GM23248 (cell line): ENCODE data around the gene WLS. TPM values are rescaled to one million over a fixed set of nuclear protein-coding genes. Genes with fewer than 3 reads are reported as not detected.
A peak's percentile ranks its signal among the peaks of the same experiment; 100 is the strongest.

Source experiments
- DNase-seq: peaks from one replicate; pipeline ENCODE4 v3.0.0-alpha.2; 2015
- H2AFZ ChIP-seq: fragments of 200-600 bp; sonication (generic); 2 replicates; pipeline ENCODE4 v1.6.1; 2016; ENCODE audit warnings: antibody characterized with exemption
- H3F3A ChIP-seq: fragments of 200-600 bp; sonication (generic); 2 replicates; pipeline ENCODE4 v1.6.1; 2016; ENCODE audit warnings: mild to moderate bottlenecking, antibody characterized with exemption, mixed run types; ENCODE audit not compliant: insufficient read depth
- H3K27ac ChIP-seq: fragments of 200-600 bp; sonication (generic); 2 replicates; pipeline ENCODE4 v1.5.1; 2016; ENCODE audit warnings: mild to moderate bottlenecking
- H3K27me3 ChIP-seq: fragments of 200-600 bp; sonication (generic); replicated peaks from 2 replicates; pipeline ENCODE4 v1.6.1; 2016; ENCODE audit warnings: mild to moderate bottlenecking; ENCODE audit not compliant: insufficient read depth
- H3K36me3 ChIP-seq: fragments of 200-600 bp; sonication (generic); 2 replicates; pipeline ENCODE4 v1.6.1; 2016; ENCODE audit warnings: low read depth, mild to moderate bottlenecking
- H3K4me1 ChIP-seq: fragments of 200-600 bp; sonication (generic); 2 replicates; pipeline ENCODE4 v1.6.1; 2016; ENCODE audit warnings: mild to moderate bottlenecking; ENCODE audit not compliant: insufficient read depth
- H3K4me2 ChIP-seq: fragments of 200-600 bp; sonication (generic); one replicate; pipeline ENCODE4 v1.6.1; 2016; ENCODE audit warnings: mild to moderate bottlenecking; ENCODE audit not compliant: unreplicated experiment
- H3K4me3 ChIP-seq: fragments of 200-600 bp; sonication (generic); 2 replicates; pipeline ENCODE4 v1.5.1; 2016; ENCODE audit warnings: mild to moderate bottlenecking
- H3K79me2 ChIP-seq: fragments of 200-600 bp; sonication (generic); 2 replicates; pipeline ENCODE4 v1.6.1; 2016; ENCODE audit warnings: mild to moderate bottlenecking; ENCODE audit not compliant: insufficient read depth
- H3K9ac ChIP-seq: fragments of 200-600 bp; sonication (generic); 2 replicates; pipeline ENCODE4 v1.6.1; 2016; ENCODE audit warnings: mild to moderate bottlenecking
- H3K9me2 ChIP-seq: fragments of 200-600 bp; sonication (generic); 2 replicates; pipeline ENCODE4 v1.6.1; 2016; ENCODE audit warnings: mixed run types, mild to moderate bottlenecking, moderate library complexity; ENCODE audit not compliant: insufficient read depth
- H3K9me3 ChIP-seq: fragments of 200-600 bp; sonication (generic); one replicate; pipeline ENCODE4 v1.6.1; 2017; ENCODE audit warnings: low read depth
- H4K20me1 ChIP-seq: fragments of 200-600 bp; sonication (generic); 2 replicates; pipeline ENCODE4 v1.6.0; 2016; ENCODE audit not compliant: insufficient read depth
- EZH2 ChIP-seq: fragments of 200-600 bp; sonication (generic); IDR thresholded peaks from 2 replicates; pipeline ENCODE4 v1.6.1; 2018; ENCODE audit warnings: antibody characterized with exemption, mild to moderate bottlenecking; ENCODE audit not compliant: insufficient read depth, poor library complexity, severe bottlenecking
- EZH2phosphoT487 ChIP-seq: fragments of 200-600 bp; sonication (generic); IDR thresholded peaks from 2 replicates; pipeline ENCODE4 v1.6.1; 2018; ENCODE audit warnings: antibody characterized with exemption, moderate library complexity, mild to moderate bottlenecking, low read depth; ENCODE audit not compliant: insufficient read depth
- WGBS, 2 experiments: methylation state at CpG; one replicate each; pipeline ENCODE4 v1.1.6; 2015 to 2017; ENCODE audit warnings: low lambda C conversion rate in 2 of 2, low coverage in 1 of 2; ENCODE audit errors: missing lambda C conversion rate in 2 of 2; 5-methylcytosine and 5-hydroxymethylcytosine counted together
- in situ Hi-C: fragments of 300-500 bp; cut with MboI; formaldehyde crosslinking; loops from 2 replicates; pipeline ENCODE4 v1.15.0; 2020
- polyA plus RNA-seq: library from polyadenylated mRNA; unstranded; fragments of >200 nt; fragmentation: Nextera tagmentation; extraction: Ambion mirVana; gene quantifications from 2 replicates; pipeline ENCODE4 v1.2.1, GENCODE V29; 2016
- total RNA-seq: library from RNA; depleted of rRNA; stranded (reverse); fragments of >200 nt; shearing (Covaris generic); gene quantifications from 2 replicates; pipeline ENCODE4 v1.2.3, GENCODE V29; 2014

WLS gene
- total and polyA plus RNA-seq, 2 experiments from 2014 or later, result 26.7 to 36.4 TPM

DNA sequence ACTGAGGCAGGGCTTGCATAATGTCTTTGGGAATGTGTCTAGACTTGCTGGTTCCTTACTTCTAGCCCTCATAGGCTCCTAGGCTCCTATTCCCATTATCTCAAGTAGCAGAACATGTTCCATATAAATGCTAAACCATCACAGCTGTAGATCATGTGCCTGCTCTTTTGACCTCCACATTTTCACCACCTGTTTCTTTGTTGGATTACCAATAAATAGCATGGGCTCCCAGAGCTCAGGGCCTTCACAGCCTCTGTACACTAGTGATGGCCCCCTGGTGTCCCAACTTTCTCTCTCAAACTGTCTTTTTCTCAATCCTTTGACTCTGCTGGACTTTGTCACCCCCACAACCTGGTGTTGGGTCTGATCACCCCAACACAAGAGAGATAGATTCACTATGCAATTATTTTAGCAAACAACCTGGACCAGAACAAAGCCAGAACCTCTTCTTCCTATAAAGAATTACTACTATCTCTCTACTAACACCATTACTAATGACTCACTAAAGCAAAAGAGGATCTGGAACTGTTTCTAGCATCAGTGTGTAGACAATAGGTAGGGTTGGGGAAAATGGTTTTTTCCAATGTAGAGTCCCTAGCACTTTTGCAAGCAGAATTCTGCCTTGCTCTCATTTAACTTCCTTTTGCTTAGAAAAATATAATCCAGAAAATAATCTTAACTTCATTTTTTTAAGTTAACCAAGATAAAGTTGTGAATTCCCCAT is 51.7 kb downstream of the WLS start:
- in situ Hi-C loops, result no loop called here
- no peaks in the 10 kb centered on the region for H3K9me2 ChIP-seq
- no peaks in the 10 kb centered on the region for H4K20me1 ChIP-seq
- peaks cover 37% of the 10 kb centered on the region for H3K4me1 ChIP-seq
- DNase-seq, result no peak
- TF ChIP-seq EZH2, result no peak
- TF ChIP-seq EZH2phosphoT487, result no peak
- no peak overlapping the region for H3K4me2 ChIP-seq
- H3K9me3 ChIP-seq, result no peaks in the 10 kb centered on the region
- no peak overlapping the region for H3K9ac ChIP-seq
- H3K79me2 ChIP-seq, result no peaks in the 10 kb centered on the region
- no peak overlapping the region for H2AFZ ChIP-seq
- no peak overlapping the region for H3K27ac ChIP-seq
- H3K27me3 ChIP-seq, result no peaks in the 10 kb centered on the region
- no peak overlapping the region for H3K4me3 ChIP-seq
- H3K36me3 ChIP-seq, result no peaks in the 10 kb centered on the region
- peaks cover 53% of the 10 kb centered on the region for H3F3A ChIP-seq

DNA sequence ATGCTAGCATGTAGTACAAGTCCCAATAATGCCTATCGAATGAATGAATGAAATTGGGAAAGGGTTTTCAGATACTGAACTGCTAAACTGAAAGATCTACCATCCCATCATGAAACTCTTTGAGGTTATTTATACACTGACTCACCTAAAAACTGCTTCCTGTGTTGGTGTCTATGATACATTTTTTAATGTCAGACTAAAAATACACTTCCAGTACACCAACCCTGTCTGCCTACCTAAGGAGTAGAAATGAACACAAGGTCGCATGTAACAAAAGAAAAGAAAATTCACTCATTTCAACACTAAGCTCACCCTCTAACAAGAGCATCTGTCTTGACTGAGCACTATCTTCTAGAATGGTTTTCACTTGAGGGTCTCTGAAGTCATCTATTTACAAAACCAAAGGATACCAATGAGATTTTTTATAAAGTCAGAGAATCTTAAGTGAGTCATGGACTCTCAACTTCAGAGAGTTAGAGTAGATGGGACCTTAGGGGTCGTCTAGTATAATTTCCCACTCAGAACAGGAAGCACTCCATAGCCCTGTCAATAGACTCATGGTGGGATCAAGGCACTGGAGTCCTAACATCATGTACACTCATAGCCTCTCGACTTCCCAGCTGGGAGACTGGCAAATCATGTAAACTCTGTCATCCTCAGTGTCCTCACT is 53.4 kb downstream of the WLS start:
- H3K36me3 ChIP-seq, result no peaks in the 10 kb centered on the region
- H3K9ac ChIP-seq, result no peak overlapping the region
- peak overlapping the region; percentile 41 for H3K4me2 ChIP-seq
- H3K4me3 ChIP-seq, result no peak overlapping the region
- no peak overlapping the region for H2AFZ ChIP-seq
- 60 to 73% methylated on average over 4 of the region's 4 CpGs for WGBS, 2 experiments
- no peak for TF ChIP-seq EZH2phosphoT487
- no peak for TF ChIP-seq EZH2
- DNase-seq, result peak; percentile 47
- H3K79me2 ChIP-seq, result no peaks in the 10 kb centered on the region
- in situ Hi-C loops, result no loop called here
- peaks cover 38% of the 10 kb centered on the region for H3K4me1 ChIP-seq
- H3F3A ChIP-seq, result peaks cover 57% of the 10 kb centered on the region
- no peak overlapping the region for H3K27ac ChIP-seq
- no peaks in the 10 kb centered on the region for H4K20me1 ChIP-seq
- H3K27me3 ChIP-seq, result no peaks in the 10 kb centered on the region
- H3K9me3 ChIP-seq, result no peaks in the 10 kb centered on the region
- H3K9me2 ChIP-seq, result no peaks in the 10 kb centered on the region

- Histone ChIP-seq H3K79me2 (no peaks in the 10 kb centered on the region), H3K9ac (no peak overlapping the region), H3K27me3 (no peaks in the 10 kb centered on the region), H4K20me1 (no peaks in the 10 kb centered on the region), H3K4me3 (no peak overlapping the region), H3K4me1 (peaks cover 47% of the 10 kb centered on the region), H3K27ac (peak overlapping the region; percentile 69), H3K9me3 (no peaks in the 10 kb centered on the region), H3F3A (peaks cover 67% of the 10 kb centered on the region), H3K4me2 (no peak overlapping the region), H3K9me2 (no peaks in the 10 kb centered on the region), H2AFZ (no peak overlapping the region), H3K36me3 (no peaks in the 10 kb centered on the region)
- no peak for DNase-seq
- TF ChIP-seq EZH2phosphoT487 (no peak), EZH2 (no peak)
- in situ Hi-C loops, result no loop called here
- 90 to 92% methylated on average over 8 of the region's 8 CpGs for WGBS, 2 experiments
Measured at GRCh38 chr1:68175621-68176398, 56.5 kb downstream of the WLS start.

GRCh38 chr1:68174738-68175113 is 57.6 kb downstream of the WLS start:
- WGBS, 2 experiments, result 70 to 94% methylated on average over 1 of the region's 1 CpG
- Histone ChIP-seq H3K4me3 (peak overlapping the region; percentile 55; the same call in 1 of the 2 replicates), H3K9me2 (no peaks in the 10 kb centered on the region), H3K79me2 (no peaks in the 10 kb centered on the region), H3F3A (peaks cover 67% of the 10 kb centered on the region), H3K9me3 (no peaks in the 10 kb centered on the region), H3K4me2 (peak overlapping the region; percentile 87), H3K9ac (no peak overlapping the region), H3K36me3 (no peaks in the 10 kb centered on the region), H3K27ac (peak overlapping the region; percentile 69), H2AFZ (no peak overlapping the region), H3K27me3 (no peaks in the 10 kb centered on the region), H4K20me1 (no peaks in the 10 kb centered on the region), H3K4me1 (peaks cover 47% of the 10 kb centered on the region)
- DNase-seq, result peak; percentile 62
- in situ Hi-C loops, result no loop called here
- TF ChIP-seq EZH2, result no peak
- no peak for TF ChIP-seq EZH2phosphoT487
